ENCODE data around the gene DLGAP1.

DNA sequence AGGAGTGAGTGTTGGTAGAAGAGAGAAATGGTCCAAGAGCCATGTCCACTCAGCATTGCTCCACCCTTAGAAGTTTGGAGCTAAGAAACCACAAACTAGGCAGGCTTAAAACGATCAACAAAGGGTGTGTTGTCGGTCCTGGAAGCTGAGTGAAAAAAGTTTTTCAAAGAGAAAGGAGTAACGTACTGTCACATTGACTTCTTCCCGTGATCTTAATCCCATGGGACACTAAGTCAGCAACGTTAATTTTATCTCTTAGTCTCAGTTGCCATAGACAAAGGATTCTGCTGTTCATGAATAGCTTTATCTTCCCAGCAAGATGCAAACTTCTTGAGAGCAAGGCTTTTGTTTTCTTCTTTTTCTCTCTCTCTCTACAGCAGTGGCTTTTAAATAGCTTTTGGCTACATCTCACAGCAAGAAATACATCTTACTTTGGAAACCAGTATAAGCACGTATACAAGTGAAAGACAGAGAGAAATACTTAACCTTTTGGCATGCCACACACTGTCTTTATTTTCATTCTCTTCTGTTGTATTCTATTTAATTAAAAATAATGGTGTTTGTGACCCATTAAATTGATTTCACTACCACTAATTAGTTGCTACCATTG, 627.8 kb downstream of the DLGAP1 start:
- TF ChIP-seq, protein P1, sequence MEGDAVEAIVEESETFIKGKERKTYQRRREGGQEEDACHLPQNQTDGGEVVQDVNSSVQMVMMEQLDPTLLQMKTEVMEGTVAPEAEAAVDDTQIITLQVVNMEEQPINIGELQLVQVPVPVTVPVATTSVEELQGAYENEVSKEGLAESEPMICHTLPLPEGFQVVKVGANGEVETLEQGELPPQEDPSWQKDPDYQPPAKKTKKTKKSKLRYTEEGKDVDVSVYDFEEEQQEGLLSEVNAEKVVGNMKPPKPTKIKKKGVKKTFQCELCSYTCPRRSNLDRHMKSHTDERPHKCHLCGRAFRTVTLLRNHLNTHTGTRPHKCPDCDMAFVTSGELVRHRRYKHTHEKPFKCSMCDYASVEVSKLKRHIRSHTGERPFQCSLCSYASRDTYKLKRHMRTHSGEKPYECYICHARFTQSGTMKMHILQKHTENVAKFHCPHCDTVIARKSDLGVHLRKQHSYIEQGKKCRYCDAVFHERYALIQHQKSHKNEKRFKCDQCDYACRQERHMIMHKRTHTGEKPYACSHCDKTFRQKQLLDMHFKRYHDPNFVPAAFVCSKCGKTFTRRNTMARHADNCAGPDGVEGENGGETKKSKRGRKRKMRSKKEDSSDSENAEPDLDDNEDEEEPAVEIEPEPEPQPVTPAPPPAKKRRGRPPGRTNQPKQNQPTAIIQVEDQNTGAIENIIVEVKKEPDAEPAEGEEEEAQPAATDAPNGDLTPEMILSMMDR (IDR thresholded peaks at IDR 0.05): no peak
- TF ChIP-seq POLR2A (IDR thresholded peaks at IDR 0.05): no peak

Measured in testis (tissue), 2 donors.